ENCODE measurements around the gene SPPL2B. TPM values are rescaled to one million over a fixed set of nuclear protein-coding genes. Genes with fewer than 3 reads are reported as not detected.
"Not testable (repeated sequence)": the region's sequence is repeated elsewhere in the genome, so short reads cannot be mapped to it uniquely, and the experiment has no call there.

SPPL2B gene
- total RNA-seq, 1 experiment from 2014 or later = 8.8 TPM

DNA sequence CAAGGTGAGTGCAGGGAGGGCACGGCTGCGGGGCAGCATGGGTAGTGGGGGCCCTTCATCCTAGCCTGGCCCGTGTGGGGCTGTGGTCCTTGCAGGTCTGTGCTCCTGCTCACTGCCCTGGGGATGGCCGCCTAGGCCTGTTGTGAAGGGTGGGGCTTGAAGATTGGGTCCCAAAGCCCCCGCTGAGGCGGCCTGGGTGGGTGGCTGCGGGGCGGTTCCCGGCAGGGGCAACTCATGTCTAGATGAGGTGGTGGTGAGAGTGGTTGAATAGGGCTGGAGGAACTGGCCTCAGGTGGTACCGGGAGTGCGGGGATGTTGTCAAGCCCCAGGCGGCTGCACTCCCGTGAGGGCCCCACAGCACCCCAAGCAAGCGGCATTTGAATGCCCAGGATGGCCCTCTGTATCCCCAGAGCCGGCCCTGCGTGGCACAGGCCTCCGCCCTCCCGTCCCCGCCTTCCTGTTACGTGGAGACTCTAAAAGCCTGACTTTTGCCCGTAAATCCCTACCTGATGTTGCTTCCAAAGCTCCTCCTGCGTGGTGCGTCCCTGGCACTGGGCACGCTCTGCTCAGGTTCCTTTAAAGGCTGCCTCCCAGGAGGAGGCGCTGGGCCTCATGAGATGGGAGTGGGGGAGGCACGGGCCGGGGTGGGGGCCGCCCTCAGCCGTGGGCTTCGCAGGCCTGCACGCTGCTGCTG lies 15.0 kb downstream of the SPPL2B start:
- no peak for DNase-seq (ENCODE audit: low read depth, low spot score)
- in situ Hi-C loops (cut with HindIII; ENCODE audit: low pct_unique_long_range_greater_than_20kb, low sequenced_read_pairs) = no loop called here

DNA sequence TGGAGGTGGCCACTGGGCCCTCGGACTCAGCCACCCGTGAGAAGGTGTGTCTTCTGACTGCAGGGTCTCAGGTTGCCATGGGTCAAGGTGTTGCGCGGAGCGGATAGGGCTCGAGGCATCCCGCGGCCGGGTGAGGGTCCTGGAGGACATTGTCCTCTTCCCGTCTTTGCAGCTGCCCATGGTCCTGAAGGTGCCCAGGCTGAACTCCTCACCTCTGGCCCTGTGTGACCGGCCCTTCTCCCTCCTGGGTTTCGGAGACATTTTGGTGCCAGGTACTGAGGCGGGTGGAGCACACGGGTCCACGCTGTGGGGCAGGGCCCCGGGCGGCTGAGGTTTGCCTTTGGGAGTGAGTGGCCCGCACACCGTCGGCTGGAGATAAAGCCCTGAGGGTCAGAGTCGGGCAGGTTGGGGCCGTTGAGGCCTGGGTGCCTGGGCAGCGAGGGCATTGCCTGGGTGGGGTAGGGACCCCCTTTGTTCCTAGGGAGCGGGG lies 15.9 kb downstream of the SPPL2B start:
- DNase-seq (ENCODE audit: low read depth, low spot score) = no peak
- in situ Hi-C loops (cut with HindIII; ENCODE audit: low pct_unique_long_range_greater_than_20kb, low sequenced_read_pairs) = no loop called here

DNA sequence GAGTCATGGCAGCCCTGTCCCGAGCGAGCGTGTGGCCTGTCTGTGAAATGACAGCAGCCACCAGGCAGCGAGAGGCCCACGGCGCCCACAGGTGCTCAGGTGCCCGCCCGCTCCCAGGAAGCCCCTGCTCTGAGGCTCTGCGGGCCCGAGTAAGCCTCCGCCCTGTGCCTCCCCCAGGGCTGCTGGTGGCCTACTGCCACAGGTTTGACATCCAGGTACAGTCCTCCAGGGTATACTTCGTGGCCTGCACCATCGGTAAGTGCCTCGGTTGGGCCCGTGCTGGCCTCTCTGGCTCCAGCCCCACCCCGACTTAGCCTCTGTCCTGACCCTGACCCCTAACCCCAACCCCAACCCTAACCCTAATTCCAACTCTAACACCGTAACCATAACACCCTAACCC lies 16.6 kb downstream of the SPPL2B start:
- in situ Hi-C loops (cut with HindIII; ENCODE audit: low pct_unique_long_range_greater_than_20kb, low sequenced_read_pairs) = no loop called here
- DNase-seq (ENCODE audit: low read depth, low spot score) = no peak

DNA sequence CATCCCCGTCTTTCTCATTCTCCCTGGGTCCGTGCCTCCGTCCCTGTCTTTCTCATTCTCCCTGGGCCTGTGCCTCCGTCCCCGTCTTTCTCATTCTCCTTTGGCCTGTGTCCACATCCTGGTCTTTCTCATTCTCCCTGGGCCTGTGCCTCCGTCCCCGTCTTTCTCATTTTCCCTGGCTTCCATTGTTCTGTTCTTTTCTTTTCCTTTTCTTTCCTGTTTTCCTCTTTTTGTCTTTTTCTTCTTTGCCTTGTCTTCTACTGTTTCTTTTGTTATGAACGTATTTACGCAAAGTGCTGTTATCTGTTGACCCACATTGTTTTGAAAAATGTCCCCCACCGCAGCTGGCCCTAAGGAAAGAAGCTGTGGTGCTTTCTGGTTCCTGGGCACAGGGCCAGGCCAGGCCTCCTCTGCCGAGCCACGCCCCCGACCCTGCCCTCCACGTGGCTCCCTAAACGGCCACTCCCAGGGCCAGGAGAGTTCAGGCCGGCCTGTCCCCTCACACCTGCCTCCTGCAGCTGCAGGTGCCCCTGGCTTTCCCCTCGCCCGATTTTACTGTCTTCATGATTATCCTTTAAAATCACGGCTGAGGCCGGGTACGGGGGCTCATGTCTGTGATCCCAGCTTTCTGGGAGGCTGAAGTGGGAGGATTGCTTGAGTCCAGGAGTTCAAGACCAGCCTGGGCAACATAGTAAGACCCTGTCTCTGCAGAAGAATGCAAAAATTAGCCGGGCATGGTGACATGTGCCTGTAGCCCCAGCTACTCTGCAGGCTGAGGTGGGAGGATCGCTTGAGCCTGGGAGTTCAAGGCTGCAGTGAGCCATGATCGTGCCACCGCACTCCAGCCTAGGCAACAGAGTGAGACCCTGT lies 17.5 kb downstream of the SPPL2B start:
- no peak for DNase-seq (ENCODE audit: low read depth, low spot score)
- in situ Hi-C loops (cut with HindIII; ENCODE audit: low pct_unique_long_range_greater_than_20kb, low sequenced_read_pairs) = no loop called here

DNA sequence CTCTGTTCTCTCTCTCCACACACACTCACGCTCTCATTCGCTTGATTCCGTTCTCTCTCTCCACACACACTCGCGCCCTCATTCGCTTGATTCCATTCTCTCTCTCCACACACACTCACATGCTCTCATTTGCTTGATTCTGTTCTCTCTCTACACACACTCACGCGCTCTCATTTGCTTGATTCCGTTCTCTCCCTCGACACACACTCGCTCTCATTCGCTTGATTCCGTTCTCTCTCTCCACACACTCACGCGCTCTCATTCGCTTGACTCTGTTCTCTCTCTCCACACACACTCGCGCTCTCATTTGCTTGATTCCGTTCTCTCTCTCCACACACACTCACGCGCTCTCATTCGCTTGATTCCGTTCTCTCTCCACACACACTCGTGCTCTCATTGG lies 21.3 kb downstream of the SPPL2B start:
- in situ Hi-C loops (cut with HindIII; ENCODE audit: low pct_unique_long_range_greater_than_20kb, low sequenced_read_pairs); DNase-seq (ENCODE audit: low read depth, low spot score): not testable (repeated sequence)

DNA sequence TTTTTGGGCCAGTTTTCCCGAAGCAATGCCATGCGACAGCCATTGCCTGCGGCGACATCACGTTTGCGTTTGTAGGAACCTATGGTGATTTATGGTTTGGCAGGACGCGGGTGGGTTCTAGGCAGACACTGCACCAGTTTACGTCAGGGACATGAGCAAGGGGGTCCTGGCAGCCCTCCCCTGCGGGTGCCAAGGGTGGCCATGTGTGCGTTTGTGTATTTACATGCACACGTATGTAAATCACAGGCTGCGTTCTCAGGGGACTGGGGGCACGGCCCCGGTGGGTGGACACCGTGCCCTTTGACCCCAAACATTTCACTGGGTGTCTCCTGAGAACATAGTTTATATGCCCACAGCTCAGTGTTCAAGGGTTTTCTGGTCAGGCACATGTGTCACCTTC lies 22.2 kb downstream of the SPPL2B start:
- in situ Hi-C loops (cut with HindIII; ENCODE audit: low pct_unique_long_range_greater_than_20kb, low sequenced_read_pairs) = no loop called here
- DNase-seq (ENCODE audit: low read depth, low spot score) = no peak

DNA sequence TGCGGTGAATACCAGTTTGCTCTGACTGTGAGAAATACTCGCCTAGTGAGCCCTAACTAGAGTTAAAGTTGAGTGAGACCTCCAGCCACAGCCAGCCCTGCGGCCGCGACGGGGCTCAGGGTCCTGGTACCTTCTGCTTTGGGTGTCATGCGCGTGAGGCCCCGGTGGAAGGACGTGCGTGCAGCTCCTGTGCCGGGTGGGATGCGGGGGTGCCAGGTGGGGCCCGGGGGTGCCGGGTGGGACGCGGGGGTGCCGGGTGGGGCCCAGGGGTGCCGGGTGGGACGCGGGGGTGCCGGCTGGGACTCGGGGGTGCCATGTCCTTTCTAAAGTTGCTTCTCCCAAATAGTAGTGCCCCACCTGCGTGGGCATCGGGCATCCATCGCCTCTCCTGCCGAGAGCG lies 23.1 kb downstream of the SPPL2B start:
- DNase-seq (ENCODE audit: low read depth, low spot score) = no peak
- in situ Hi-C loops (cut with HindIII; ENCODE audit: low pct_unique_long_range_greater_than_20kb, low sequenced_read_pairs) = no loop called here

DNA sequence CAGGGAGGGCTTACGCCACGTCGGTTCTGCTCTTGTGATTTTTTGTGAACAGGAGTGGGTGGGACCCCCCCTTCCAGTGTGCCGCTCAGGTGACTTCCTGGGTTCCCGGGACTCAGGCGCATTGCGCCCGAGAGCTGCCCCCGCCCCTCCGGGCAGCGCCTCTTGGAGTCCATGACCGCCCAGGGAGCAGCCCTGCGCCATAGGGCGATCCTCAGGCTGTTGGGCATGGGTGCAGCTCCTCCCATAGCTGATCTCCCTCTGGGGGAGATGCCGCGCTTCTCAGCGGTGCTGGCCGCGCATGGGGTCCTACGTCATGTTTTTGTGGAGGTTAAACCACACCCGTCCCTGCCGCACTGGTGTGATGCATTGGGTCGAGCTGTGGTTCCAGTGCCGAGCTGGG lies 23.6 kb downstream of the SPPL2B start:
- no peak for DNase-seq (ENCODE audit: low read depth, low spot score)
- in situ Hi-C loops (cut with HindIII; ENCODE audit: low pct_unique_long_range_greater_than_20kb, low sequenced_read_pairs) = no loop called here

DNA sequence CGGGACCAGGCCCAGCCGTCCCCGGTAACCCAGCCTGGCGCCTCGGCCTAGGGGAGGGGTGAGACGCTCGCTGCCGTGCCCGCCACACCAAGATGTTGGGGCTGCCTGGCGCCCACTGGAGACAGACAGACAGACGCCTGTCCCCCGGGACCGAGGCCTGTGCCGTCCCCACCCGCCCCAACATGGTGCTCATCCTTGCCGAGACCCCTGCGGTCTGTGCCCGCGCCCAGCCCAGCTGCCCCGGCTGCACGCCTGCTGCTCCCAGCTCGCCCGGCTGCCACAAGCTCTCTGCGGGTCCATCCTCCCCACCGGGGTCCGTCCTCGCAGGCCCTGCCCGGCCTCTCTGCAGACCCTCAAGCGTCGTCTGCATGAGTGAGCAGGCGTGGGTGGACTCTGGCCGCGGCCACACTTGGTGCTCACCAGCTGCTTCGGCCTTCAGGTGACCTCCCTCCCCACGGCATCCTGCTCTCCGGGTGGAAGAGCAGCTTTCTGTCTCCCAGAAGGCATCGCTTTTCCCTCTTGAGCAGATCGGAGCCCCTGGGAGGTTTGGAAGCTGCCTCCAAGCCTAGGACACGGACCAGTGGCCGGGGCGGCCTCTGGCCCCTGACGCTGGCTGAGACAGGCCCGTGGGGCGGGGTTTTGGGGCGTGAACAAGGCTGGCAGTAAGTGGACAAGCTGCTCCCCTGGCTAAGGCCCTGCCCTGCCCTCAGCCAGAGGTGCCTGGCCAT lies 24.8 kb downstream of the SPPL2B start:
- in situ Hi-C loops (cut with HindIII; ENCODE audit: low pct_unique_long_range_greater_than_20kb, low sequenced_read_pairs) = no loop called here
- DNase-seq (ENCODE audit: low read depth, low spot score) = no peak

DNA sequence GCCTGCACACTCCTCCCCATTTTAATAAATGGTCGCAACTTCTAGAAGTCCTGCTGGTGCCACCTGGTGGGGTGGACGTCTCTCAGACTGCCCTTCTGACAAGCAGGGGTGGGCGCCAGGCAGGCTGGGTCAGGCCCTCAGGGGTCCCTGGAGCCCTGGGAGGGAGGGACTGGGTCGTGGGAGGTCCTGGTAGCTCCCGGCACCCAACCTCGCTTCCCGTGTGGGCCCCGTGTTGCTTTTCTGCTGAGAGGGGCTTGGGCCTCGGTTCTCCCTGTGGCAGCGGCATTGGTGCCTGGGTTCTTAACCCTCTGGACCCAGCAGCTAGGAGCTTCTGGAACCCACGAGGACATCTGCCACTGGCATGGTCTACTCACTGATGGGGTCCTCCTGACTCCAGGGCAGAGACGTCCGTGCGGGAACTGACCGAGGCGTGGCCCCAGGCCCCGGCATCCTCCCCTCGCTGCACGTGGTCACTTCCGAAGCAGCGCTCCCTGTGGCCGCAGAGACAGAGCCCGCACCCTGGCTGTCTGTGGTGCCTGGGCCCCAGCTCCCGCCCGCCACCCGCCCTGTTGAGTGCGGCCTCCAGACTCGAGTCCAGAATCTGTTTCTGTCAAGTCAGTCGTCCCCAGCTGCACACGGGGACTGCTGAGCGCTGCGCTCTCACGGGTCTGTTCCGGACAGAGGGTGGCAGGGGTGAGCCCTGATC lies 25.6 kb downstream of the SPPL2B start:
- DNase-seq (ENCODE audit: low read depth, low spot score) = no peak
- in situ Hi-C loops (cut with HindIII; ENCODE audit: low pct_unique_long_range_greater_than_20kb, low sequenced_read_pairs) = no loop called here

DNA sequence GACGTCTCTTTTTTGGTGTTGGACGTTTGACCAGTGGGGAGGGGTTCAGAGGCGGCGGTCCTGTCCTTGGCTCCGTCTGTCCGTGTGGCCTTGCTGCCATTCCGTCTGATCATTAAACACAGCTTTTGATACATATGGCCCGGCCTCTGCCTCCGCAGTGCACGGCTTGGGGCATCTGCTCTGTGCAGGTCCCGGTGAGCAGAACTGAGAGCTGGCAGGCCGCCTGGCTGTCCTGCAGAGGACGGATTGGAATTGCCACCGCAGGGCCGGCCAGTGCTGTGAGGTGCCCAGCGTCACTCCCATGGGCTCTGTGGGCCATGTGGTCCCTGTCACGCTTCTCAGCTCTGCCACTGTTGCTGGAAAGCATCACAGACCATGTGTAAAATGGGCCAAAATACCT lies 26.2 kb downstream of the SPPL2B start:
- in situ Hi-C loops (cut with HindIII; ENCODE audit: low pct_unique_long_range_greater_than_20kb, low sequenced_read_pairs) = no loop called here
- DNase-seq (ENCODE audit: low read depth, low spot score) = no peak

DNA sequence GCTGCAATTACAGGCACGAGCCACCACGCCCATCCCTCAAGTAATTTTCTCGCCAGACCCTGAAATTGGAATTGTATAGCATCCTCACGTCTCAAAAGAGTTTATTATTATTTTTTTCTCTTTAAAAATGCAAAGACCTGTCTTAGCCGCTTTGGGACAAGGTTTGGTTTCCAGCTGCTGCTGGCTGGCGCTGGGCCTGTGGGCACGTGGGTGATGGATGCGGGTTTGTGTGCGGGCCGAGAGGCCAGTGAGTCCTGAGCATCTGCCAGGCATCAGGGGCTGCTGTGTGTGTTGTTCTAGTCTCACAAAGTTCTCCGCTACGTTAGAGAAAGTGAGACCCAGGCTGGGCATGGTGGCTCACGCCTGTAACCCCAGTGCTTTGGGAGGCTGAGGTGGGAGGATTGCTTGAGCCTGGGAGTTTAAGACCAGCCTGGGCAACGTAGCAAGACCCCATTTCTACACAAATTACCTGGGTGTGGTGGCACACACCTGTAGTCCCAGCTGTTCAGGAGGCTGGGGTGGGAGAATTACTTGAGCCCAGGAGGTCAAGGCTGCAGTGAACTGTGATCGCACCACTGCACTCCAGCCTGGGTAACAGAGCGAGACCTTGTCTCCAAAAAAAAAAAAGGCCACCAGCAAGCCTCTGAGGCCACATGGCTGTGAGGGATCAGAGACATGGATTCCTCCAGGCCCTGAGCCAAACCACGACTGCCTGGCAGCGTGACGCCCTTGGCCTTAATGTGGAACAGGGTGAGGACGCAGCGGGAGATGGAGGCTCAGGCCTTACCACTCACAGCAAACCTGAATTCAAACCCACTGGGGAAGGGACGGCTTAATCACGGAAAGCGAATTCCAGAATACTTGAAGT lies 26.9 kb downstream of the SPPL2B start:
- in situ Hi-C loops (cut with HindIII; ENCODE audit: low pct_unique_long_range_greater_than_20kb, low sequenced_read_pairs) = no loop called here
- DNase-seq (ENCODE audit: low read depth, low spot score) = no peak

DNA sequence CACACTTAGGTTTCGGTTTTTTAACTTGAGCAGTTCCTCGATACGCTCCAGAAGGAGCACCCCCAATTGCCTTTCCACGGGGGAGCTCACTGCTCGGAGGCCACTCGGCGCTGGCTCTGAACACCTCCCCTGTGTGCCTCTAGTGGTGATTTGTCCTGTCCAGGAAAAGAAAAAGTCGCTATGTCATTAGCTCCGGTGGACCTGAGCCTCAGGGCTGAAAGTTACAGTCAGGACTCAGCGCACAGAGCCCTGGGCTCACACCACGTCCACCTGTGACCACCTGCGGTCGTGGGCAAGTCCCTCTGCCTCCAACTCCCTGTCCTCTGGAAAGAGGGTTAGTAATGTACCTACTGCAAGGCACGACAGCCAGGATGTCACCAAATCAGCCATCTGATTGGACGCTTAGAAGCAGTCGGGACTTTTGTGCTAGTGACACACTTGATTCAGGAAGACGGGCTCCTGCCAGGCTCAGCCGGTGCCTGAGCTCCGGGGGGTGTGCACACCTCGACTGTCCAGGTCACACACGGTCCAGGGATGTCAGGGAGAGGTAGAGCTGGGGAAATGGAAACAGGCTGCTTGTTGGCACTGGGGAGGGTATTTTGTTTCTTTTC lies 27.7 kb downstream of the SPPL2B start:
- in situ Hi-C loops (cut with HindIII; ENCODE audit: low pct_unique_long_range_greater_than_20kb, low sequenced_read_pairs) = no loop called here
- no peak for DNase-seq (ENCODE audit: low read depth, low spot score)

DNA sequence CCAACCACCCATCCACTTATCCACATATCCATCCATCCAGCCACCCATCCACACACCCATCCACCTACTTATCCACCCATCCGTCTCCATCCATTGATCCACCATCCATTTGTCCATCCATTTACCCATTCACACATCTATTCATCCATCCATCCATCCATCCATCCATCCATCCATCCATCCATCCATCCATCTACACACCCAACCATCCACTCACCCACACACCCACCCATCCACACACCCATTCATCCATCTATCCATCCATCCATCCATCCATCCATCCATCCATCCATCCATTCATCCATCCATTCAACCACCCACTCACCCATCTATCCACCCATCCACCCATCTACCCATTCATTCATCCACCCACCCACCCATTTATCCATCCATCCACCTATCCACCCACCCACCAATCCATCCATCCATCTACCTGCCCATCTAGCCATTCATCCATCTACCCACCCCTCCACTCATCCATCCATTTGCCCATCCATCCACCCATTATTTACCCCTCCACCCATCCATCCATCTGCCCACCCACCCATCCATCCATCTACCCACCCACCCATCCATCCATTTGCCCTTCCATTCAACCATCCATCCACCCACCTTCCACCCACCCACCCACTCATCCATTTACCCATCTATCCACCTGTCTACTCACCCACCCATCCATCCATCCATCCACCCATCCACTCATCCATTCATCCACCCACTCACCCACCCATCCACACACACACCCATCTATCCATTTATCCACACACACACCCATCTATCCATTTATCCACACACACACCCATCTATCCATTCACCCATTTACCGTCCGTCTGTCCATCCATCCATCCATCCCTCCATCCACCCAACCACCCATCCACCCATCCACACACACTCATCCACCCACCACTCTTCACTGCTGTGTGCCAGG lies 29.1 kb downstream of the SPPL2B start:
- DNase-seq (ENCODE audit: low read depth, low spot score) = no peak
- in situ Hi-C loops (cut with HindIII; ENCODE audit: low pct_unique_long_range_greater_than_20kb, low sequenced_read_pairs) = no loop called here

DNA sequence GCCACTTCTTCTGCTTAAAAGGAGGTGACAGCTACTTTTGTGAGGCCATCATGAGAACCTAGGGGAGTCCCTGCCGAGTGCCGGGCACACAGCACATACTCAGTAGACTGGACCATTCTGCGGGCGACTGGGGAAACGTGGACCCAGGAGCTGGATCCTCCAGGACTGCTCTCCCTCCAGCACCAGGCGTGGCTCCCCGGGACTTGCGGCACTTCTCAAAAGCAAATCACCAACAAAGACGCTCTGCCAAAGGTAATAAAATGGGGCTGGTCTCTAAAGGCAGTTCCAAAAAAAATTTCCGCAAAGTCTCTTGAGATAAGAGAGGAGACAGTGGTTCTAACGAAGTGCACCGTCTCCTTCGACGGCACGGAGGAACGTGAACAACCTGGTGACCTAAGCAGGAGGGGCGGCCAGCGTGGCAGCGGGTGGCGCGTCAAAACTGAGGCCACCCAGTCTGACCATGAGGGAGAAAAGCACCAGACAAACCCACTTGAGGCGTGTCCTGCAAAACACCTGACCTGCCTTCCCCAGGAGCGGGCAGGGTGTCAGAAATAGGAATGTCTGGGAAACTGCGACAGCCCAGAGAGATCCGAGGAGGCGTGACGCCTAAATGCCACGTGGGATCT lies 30.2 kb downstream of the SPPL2B start:
- no peak for DNase-seq (ENCODE audit: low read depth, low spot score)
- in situ Hi-C loops (cut with HindIII; ENCODE audit: low pct_unique_long_range_greater_than_20kb, low sequenced_read_pairs) = no loop called here
